ENCODE results near the gene GPC3.

GRCh38 chrX:133741303-133741702 is 244.1 kb downstream of the GPC3 start:
- no peak for TF ChIP-seq CTCF (IDR thresholded peaks at IDR 0.05)
- TF ChIP-seq POLR2A (IDR thresholded peaks at IDR 0.05) = no peak
